GM18858 (cell line): ENCODE data around the gene ANAPC5.
"Not testable (repeated sequence)": the region's sequence is repeated elsewhere in the genome, so short reads cannot be mapped to it uniquely, and the experiment has no call there.

ENCODE experiments used
- ATAC-seq: cut with Tn5 transposase; IDR thresholded peaks from one replicate; pipeline ENCODE4 v1.9.1; 2021; ENCODE audit not compliant: unreplicated experiment

The ANAPC5 gene

GRCh38 chr12:121323908-121324307 lies 28.3 kb downstream of the ANAPC5 start:
- ATAC-seq = no peak

GRCh38 chr12:121318121-121318520 lies 34.1 kb downstream of the ANAPC5 start:
- no peak for ATAC-seq

- ATAC-seq = no peak
Measured at GRCh38 chr12:121314431-121314830, 37.8 kb downstream of the ANAPC5 start.

- not testable (repeated sequence) for ATAC-seq
Measured at GRCh38 chr12:121310231-121310630, 42.0 kb downstream of the ANAPC5 start.

- ATAC-seq = not testable (repeated sequence)
Measured at GRCh38 chr12:121307397-121307796, 44.8 kb downstream of the ANAPC5 start.

GRCh38 chr12:121304306-121304705 lies 47.9 kb downstream of the ANAPC5 start:
- ATAC-seq = no peak

GRCh38 chr12:121301876-121302275 lies 50.3 kb downstream of the ANAPC5 start:
- no peak for ATAC-seq

GRCh38 chr12:121300083-121300819 lies 52.0 kb downstream of the ANAPC5 start:
- no peak for ATAC-seq

- no peak for ATAC-seq
Measured at GRCh38 chr12:121299662-121300061, 52.5 kb downstream of the ANAPC5 start.

- not testable (repeated sequence) for ATAC-seq
Measured at GRCh38 chr12:121298411-121298810, 53.8 kb downstream of the ANAPC5 start.

- ATAC-seq = peak; percentile 1
Measured at GRCh38 chr12:121297435-121297991, 54.7 kb downstream of the ANAPC5 start.

GRCh38 chr12:121296618-121297434 lies 55.4 kb downstream of the ANAPC5 start, which contains the start of gene CAMKK2:
CAMKK2 (minus strand) TSS chr12:121296709; CDS start chr12:121274526, 22,183 bp downstream.
- ATAC-seq = peak; percentile 52

- peak; percentile 6 for ATAC-seq
Measured at GRCh38 chr12:121295746-121296617, 56.2 kb downstream of the ANAPC5 start.

GRCh38 chr12:121295116-121295745 lies 57.0 kb downstream of the ANAPC5 start:
- no peak for ATAC-seq

GRCh38 chr12:121294151-121294889 lies 57.9 kb downstream of the ANAPC5 start:
- no peak for ATAC-seq

GRCh38 chr12:121293603-121294002 lies 58.6 kb downstream of the ANAPC5 start:
- no peak for ATAC-seq

- no peak for ATAC-seq
Measured at GRCh38 chr12:121290410-121290809, 61.8 kb downstream of the ANAPC5 start.

- no peak for ATAC-seq
Measured at GRCh38 chr12:121289962-121290361, 62.2 kb downstream of the ANAPC5 start.

GRCh38 chr12:121288986-121289385 lies 63.2 kb downstream of the ANAPC5 start:
- no peak for ATAC-seq
